H1 (cell line): Measurements from ENCODE around the gene TXNL4A.

Experiments used
- ATF2 ChIP-seq: IDR thresholded peaks from 2 replicates; pipeline ENCODE4 v1.6.1; 2012; ENCODE audit warnings: low read length, inconsistent platforms
- CTCF ChIP-seq, 3 experiments: IDR thresholded peaks; 1 replicate in 2 of 3; 2 replicates in 1 of 3; pipeline versions ENCODE4 v1.5.1 to v1.6.1; 2011; ENCODE audit warnings: low read length in 3 of 3, mild to moderate bottlenecking in 3 of 3, inconsistent platforms in 2 of 3, low read depth in 1 of 3, moderate library complexity in 1 of 3; ENCODE audit not compliant: insufficient read depth in 1 of 3; ENCODE audit errors: control extremely low read depth in 1 of 3
- EP300 ChIP-seq, 2 experiments: IDR thresholded peaks; 1 replicate in 1 of 2; 2 replicates in 1 of 2; pipeline ENCODE4 v1.6.1; 2011 to 2012; ENCODE audit warnings: low read depth in 2 of 2, low read length in 2 of 2, mild to moderate bottlenecking in 2 of 2, borderline replicate concordance in 1 of 2, inconsistent platforms in 1 of 2, moderate library complexity in 1 of 2
- HDAC2 ChIP-seq, 2 experiments: fragments of 300-600 bp in 1 of 2; sonication (generic) in 1 of 2; IDR thresholded peaks; 2 replicates each; pipeline ENCODE4 v1.6.1; 2011 to 2012; ENCODE audit warnings: low read depth in 2 of 2, low read length in 2 of 2, mild to moderate bottlenecking in 2 of 2, moderate library complexity in 2 of 2, borderline replicate concordance in 1 of 2, inconsistent platforms in 1 of 2
- HDAC6 ChIP-seq: IDR thresholded peaks from one replicate; pipeline ENCODE4 v1.7.1; 2012; ENCODE audit warnings: low read depth, mild to moderate bottlenecking, inconsistent platforms, low read length, moderate library complexity
- POLR2A ChIP-seq, 2 experiments: IDR thresholded peaks; 1 replicate in 1 of 2; 2 replicates in 1 of 2; pipeline ENCODE4 v1.6.1; 2011; ENCODE audit warnings: low read depth in 2 of 2, low read length in 2 of 2, mild to moderate bottlenecking in 2 of 2; ENCODE audit errors: control extremely low read depth in 1 of 2
- POLR2AphosphoS5 ChIP-seq: IDR thresholded peaks from 2 replicates; pipeline ENCODE4 v1.6.1; 2011; ENCODE audit warnings: low read depth, low read length
- RAD21 ChIP-seq, 2 experiments: IDR thresholded peaks in 1 of 2; conservative IDR thresholded peaks in 1 of 2; 2 replicates each; pipeline ENCODE4 v1.6.1; 2011; ENCODE audit warnings: low read depth in 2 of 2, low read length in 2 of 2, improper control_type of control experiment in 1 of 2, inconsistent platforms in 1 of 2, mild to moderate bottlenecking in 1 of 2, moderate library complexity in 1 of 2
- SP1 ChIP-seq: IDR thresholded peaks from 2 replicates; pipeline ENCODE4 v1.6.1; 2011; ENCODE audit warnings: low read depth, low read length
- SRF ChIP-seq: IDR thresholded peaks from 2 replicates; pipeline ENCODE4 v1.6.1; 2011; ENCODE audit warnings: mild to moderate bottlenecking, low read depth, low read length, moderate library complexity
- SUZ12 ChIP-seq: fragments of 200-600 bp; sonication (generic); IDR thresholded peaks from 2 replicates; pipeline ENCODE4 v1.6.1; 2012; ENCODE audit warnings: mild to moderate bottlenecking, inconsistent platforms, low read length, moderate library complexity, mixed read lengths
- TCF12 ChIP-seq: IDR thresholded peaks from 2 replicates; pipeline ENCODE4 v1.6.1; 2011; ENCODE audit warnings: low read depth, mild to moderate bottlenecking, low read length
- YY1 ChIP-seq: IDR thresholded peaks from 2 replicates; pipeline ENCODE4 v1.6.1; 2011; ENCODE audit warnings: low read depth, mild to moderate bottlenecking, low read length

- TF ChIP-seq CTCF (IDR thresholded peaks at IDR 0.05; ENCODE audit: control extremely low read depth in 1 of 3, insufficient read depth in 1 of 3, low read depth in 1 of 3, low read length in 3 of 3), result no peak
- TF ChIP-seq ATF2, result no peak
- no peak for TF ChIP-seq SP1
- no peak for TF ChIP-seq RAD21 (IDR thresholded peaks at IDR 0.05 in 1 of 2, conservative IDR thresholded peaks at IDR 0.05 in 1 of 2; ENCODE audit: low read depth in 2 of 2, low read length in 2 of 2)
- TF ChIP-seq SUZ12, result no peak
- no peak for TF ChIP-seq POLR2AphosphoS5
- no peak for TF ChIP-seq POLR2A (IDR thresholded peaks at IDR 0.05; ENCODE audit: control extremely low read depth in 1 of 2, low read depth in 2 of 2, low read length in 2 of 2)
- no peak for TF ChIP-seq EP300 (IDR thresholded peaks at IDR 0.05; ENCODE audit: borderline replicate concordance in 1 of 2, low read depth in 2 of 2, low read length in 2 of 2)
- no peak for TF ChIP-seq TCF12
- no peak for TF ChIP-seq YY1
- no peak for TF ChIP-seq HDAC2 (IDR thresholded peaks at IDR 0.05; ENCODE audit: borderline replicate concordance in 1 of 2, low read depth in 2 of 2, low read length in 2 of 2)
- no peak for TF ChIP-seq SRF
- no peak for TF ChIP-seq HDAC6
These were observed 27.3 kb downstream of the TXNL4A start for GRCh38 chr18:79960921-79961526.
